Fibroblast of skin of right biceps (primary cell): Measurements from ENCODE around the gene PLEKHG3.
A peak's percentile ranks its signal among the peaks of the same experiment; 100 is the strongest.

Experiments used
- DNase-seq: peaks from one replicate; pipeline ENCODE4 v3.0.0-alpha.2; 2013

The PLEKHG3 gene

DNA sequence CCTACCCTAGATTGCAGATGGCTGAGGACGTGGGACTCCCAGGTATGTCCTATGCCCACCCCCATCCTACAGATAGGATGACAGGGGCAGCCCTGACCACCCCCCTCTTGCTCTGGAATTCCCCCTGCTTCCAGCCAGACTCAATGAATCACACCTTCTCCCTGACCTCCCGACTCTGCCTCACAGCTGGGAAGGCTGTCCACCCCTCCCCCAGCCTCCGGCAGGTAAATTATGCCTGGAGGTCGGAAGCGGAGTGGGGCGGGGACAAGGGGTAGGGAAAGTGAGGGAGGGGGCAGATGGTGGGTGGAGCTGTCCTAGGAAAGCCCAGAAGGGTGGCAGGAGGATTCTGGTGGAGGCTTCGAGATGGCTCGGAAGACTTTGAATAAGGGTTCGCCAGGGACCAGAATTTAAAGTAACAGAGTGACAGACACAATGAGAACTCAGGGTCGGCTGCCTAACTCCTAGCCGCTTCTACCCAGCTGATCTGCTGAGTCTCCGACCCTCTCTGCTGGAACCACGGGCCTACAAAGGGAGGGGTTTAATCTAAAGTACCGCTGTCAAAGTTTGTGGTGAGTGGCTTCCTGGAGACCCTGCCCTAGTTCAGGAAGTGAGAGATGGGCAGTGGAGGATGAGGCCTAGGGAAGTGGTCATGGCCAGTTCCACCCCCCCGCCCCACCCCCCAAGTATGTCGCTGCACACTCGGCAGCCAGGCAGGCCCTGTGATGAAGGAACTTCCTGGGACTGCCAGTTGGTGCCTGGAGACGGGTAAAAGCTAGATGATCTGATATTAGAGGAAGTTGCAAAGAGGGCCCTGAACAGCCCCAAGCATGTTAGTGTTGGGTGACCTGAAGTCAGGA is 4.2 kb downstream of the PLEKHG3 start:
- peak; percentile 44 for DNase-seq

GRCh38 chr14:64709126-64709525 is 4.9 kb downstream of the PLEKHG3 start:
- no peak for DNase-seq

DNA sequence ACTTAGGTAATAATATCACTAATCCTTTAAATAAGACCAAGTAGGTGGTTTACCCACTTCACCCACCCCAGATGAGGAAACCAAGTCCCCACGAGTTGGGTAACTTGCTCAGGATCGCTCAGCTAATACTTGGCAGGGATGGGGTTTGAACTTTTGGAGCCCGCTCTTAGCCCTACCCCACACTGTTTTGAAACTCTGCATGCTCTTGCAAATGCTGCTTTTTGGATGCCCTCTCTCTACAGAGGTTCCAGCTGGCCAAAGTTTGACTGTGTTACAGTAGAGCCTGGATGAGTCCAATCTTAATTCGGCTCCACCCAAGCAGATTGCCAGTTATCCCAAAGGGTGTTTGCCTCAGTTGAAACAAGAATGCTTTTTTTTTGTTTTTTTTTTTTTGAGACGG is 6.8 kb downstream of the PLEKHG3 start:
- DNase-seq = no peak

DNA sequence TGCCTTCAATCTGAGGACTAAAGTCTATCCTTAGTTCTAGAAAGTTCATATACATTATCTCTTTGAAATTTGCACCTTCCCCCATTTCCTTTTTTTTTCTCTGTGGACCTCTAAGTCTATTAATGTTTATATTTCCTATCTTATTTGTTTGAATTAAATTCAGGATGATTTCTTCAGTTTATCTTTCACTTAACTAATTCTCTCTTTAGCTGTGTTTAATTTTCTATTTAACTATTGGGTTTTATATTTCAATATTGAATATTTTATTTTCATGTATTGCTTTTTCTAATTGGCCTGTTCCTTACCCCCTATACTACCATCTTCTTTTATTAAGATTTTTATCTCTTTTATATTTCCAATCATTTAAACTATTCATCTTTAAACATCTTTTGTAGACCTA is 9.5 kb downstream of the PLEKHG3 start:
- DNase-seq = no peak

DNA sequence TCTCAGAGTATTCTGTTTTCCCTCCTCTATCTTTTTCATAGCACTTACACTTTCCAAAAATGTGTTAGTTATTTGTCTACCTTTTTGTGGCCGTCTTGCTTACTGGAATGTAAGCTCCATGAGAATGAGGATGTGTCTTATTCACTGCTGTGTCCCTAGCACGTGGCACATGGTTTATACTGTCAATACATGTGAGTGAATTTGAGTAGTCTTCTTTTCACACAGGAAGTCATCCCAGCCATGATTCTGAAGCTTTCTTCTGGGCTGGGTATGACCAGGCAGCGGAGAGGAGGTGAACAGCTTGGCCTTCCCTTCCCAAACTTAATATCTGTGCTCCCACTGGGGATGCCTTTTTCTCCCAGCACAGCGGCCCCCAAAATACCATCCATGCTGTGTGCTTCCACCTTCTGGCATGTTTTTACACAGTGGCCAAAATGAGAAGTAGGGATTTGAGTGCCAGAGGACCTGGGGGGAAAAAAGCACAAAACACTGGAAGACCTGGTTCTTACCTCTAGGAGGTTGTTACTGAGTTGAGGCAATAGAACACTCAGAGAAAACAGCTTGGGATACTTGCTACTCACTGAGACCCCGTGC is 10.3 kb downstream of the PLEKHG3 start:
- DNase-seq = no peak

DNA sequence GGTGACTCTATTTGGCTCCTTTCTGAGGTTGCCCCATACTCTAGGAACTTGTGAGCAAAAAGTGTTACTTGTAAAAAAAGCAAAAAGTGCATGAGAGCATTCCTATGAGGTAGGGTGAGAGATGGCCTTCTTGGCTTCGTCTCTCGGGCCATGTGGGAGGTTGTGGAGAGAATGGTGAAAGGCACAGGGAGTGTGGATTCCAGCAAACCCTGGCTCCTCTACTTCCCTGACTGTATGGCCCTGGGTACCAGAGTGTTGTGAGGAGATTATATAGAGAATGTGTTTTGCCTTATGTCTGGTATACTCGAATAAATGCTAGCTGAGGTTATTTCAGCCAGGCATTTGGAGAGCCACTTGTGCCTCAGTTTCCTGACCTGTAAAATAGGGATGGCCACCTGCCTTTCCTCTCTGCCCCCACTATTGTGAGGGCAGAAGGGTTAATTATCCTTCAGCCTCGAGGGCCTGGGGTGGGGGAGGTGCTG is 11.0 kb downstream of the PLEKHG3 start:
- no peak for DNase-seq

GRCh38 chr14:64715628-64716412 is 11.6 kb downstream of the PLEKHG3 start:
- DNase-seq = peak; percentile 26

DNA sequence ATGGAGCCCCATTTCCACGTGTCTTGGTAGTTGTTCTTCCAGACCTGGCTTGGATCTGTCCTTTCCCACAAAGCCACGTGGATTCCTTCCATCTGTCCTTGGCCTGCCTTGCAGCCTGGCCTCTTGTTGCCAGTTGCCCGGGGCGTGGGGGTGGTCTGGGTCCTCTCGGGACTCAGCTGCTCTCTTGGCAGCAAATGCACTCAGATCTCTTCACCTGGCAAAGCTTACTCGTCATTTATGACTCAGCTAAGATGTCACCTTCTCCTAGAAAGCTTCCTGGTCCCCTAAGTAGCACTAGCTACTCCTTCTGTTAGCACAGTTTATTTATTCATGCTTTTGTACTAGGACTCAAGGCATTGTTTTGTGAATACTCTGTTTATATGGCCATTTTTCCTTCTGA is 13.6 kb downstream of the PLEKHG3 start:
- DNase-seq = no peak

DNA sequence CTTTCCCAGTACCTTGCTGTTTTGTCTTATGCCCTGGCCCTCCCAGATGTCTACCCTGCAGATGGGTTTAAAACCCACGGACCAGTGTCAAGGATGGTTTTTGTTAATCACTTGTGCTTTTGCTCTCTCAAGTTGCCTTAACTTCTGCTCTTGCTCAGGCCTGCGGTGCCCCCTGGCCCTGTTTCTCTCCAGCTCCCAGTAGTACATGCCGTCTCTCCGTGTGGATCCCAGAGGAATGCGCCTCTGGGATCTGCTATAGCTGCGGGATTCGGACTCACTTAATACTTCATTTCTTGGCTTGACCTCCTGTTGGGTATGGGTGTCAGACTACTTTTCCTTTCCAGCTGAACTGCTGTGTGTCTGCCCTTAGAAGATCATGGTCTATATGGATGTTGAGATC is 14.5 kb downstream of the PLEKHG3 start:
- DNase-seq = no peak

DNA sequence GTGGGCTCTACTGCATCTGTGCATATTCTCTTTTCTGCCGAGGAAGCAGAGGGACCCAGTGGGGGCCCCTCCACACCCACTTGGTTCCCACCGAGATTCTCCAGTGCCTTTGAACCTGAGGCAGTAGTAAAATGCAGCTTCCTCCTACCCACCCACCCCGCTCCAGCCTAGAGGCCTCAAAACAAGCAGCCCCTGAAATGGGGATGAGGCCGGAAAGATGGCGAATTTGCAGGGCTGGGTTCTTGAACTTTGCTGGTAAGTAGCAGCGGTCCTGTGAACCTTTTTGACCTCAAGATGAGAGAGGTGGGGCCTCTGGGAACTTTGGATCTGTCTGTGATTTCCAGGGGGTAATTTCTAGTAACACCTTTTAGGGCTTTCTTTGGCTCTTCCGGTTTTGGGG is 15.4 kb downstream of the PLEKHG3 start:
- no peak for DNase-seq

GRCh38 chr14:64720131-64720576 is 15.9 kb downstream of the PLEKHG3 start:
- peak; percentile 79 for DNase-seq

DNA sequence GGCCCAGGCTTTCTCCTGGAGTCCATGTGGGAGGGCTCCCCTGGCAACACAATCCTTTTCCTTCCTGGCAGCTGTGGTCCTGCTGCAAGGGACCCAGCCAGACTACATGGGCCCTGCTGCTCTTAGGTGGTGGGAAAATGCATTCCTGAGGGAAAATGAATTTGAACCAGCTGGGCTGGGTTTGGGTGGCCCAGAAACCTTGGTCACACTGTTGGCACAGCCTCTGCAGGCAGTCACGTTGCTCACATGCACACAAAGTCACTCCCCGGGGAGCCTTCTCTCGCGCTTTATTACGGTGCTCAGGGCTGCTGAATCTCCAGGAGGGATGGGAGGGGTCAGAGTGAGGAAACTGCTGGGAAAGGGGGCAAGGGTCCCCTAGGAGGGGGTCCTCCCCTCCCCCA is 17.2 kb downstream of the PLEKHG3 start:
- DNase-seq = peak; percentile 92

GRCh38 chr14:64721899-64722298 is 17.7 kb downstream of the PLEKHG3 start:
- DNase-seq = peak; percentile 38

GRCh38 chr14:64722842-64723447 is 18.7 kb downstream of the PLEKHG3 start:
- DNase-seq = no peak

DNA sequence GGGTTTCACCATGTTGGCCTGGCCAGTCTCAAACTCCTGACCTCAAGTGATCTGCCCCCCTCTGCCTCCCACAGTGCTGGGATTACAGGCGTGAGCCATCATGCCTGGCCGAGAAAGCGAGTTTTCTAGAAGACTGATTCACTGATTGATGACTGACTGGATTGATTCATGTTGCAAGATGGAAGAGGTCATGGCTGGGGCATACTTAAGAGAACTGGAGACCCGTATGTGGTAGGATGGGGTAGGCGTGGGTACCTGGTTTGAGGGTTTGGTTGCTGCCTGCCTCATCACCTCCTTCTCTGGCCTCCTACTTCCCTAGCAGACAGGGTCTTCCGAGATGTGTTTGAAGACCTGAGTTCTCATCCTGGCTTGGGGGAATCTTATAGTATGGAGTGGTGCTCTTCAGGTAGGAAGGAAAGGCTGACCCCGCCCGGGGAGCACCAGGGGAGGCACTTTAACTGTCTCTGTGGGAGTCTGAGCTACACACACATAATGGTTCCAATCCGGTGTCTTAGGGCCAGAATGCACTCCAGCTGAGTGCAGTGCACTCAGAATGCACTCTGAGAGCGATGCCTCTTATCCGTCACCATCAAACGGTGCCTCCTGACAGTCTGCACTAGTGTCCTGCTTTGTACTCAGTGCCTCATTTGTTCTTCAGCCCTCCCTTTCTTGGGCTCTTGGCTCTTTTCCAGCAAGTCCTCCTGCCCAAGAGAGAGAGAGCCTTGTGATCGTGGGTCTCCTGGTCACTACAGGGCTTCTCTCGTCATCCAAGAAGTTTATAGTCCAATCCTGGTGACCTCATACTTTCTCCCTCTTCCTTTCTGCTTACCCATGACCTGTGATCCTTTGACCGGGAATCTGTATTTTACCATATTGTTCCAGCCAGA is 19.7 kb downstream of the PLEKHG3 start:
- DNase-seq = peak; percentile 42

DNA sequence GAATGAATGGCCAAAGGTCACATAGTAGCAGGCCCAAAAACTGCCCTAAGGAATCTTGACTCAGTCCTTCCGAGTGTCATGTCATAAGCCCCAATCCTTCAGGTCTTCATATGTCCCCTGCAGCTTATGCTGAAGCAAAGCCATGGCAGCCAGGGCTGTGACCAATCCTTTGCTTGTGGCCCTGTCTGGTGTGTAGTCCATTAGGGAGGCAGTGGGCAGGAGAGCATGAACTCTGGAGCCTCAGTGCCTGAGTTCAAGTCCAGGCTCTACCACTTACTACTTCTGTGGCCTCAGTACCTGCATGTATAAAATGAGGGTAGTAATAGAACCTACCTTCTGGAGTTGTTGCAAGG is 20.3 kb downstream of the PLEKHG3 start:
- DNase-seq = no peak

DNA sequence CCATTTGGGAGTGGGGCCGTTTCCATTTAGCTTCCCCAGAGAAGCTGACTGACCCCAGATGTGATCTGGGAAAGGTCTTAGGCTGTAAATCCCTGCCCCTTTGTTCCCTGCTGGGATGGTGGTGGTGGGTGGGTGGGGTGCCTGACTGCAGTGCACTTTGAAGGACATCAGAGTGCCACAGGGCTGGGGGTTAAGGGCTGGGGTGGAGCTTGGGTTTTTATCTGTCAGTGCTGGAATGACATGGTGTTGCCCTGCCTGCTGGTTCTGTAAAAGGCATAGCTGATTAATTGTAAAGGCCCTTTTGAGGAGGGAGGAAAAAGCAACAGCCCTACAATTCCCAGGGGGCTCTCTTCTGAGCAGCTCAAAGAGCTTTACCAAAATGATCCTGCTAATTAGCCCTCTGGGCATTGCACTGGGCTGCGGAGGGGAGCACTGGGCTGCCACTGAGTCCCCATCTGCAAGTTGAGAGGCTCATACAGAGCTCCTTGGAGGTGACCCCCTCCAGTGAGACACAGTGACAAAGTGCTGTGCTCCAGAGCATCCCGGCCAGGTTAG is 21.1 kb downstream of the PLEKHG3 start:
- no peak for DNase-seq

- DNase-seq = no peak
These were observed 21.8 kb downstream of the PLEKHG3 start for GRCh38 chr14:64725879-64726584.

DNA sequence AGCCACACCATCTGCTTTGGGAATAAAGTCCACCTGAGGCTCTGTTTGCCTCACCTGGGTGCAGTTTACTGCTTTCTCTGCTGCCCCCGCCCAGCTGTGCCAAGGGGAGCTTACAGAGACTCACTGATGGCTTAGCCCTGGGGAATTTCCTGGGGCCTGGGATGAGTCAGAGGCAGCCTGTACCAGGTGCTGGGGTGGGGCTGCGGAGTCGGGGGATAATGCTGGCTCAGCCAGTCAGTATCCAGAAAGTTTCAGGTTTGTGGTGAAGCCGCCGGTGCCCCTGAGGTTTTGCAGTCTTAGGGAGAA is 22.3 kb downstream of the PLEKHG3 start:
- DNase-seq = peak; percentile 34

GRCh38 chr14:64727551-64728071 is 23.4 kb downstream of the PLEKHG3 start:
- no peak for DNase-seq

- DNase-seq = no peak
These were observed 23.9 kb downstream of the PLEKHG3 start for GRCh38 chr14:64728106-64728505.
